ENCODE measurements around the gene SMKR1.

The SMKR1 gene

GRCh38 chr7:129489491-129489890, 12.8 kb upstream of the SMKR1 start:
- no peak for DNase-seq

- DNase-seq = no peak
Measured at GRCh38 chr7:129492391-129492790, 9.9 kb upstream of the SMKR1 start.

- peak; percentile 12 for DNase-seq
Measured at GRCh38 chr7:129493555-129493954, 8.8 kb upstream of the SMKR1 start.

- peak; percentile 50 for DNase-seq
Measured at GRCh38 chr7:129494041-129494440, 8.3 kb upstream of the SMKR1 start.

GRCh38 chr7:129495987-129496386, 6.3 kb upstream of the SMKR1 start:
- no peak for DNase-seq

- no peak for DNase-seq
Measured at GRCh38 chr7:129496653-129497052, 5.7 kb upstream of the SMKR1 start.

GRCh38 chr7:129497156-129497555, 5.2 kb upstream of the SMKR1 start:
- no peak for DNase-seq

GRCh38 chr7:129498021-129498420, 4.3 kb upstream of the SMKR1 start:
- no peak for DNase-seq

- DNase-seq = peak; percentile 34
Measured at GRCh38 chr7:129499999-129500398, 2.3 kb upstream of the SMKR1 start.

- DNase-seq = peak; percentile 81
Measured at GRCh38 chr7:129502708-129503685, 666 bp downstream of the SMKR1 start.

GRCh38 chr7:129503725-129504124, 1.4 kb downstream of the SMKR1 start:
- DNase-seq = no peak

GRCh38 chr7:129512192-129512591, 9.9 kb downstream of the SMKR1 start:
- no peak for DNase-seq

GRCh38 chr7:129513546-129513945, 11.2 kb downstream of the SMKR1 start:
- DNase-seq = no peak

- DNase-seq = no peak
Measured at GRCh38 chr7:129514683-129515082, 12.4 kb downstream of the SMKR1 start.

- DNase-seq = no peak
Measured at GRCh38 chr7:129515381-129515780, 13.1 kb downstream of the SMKR1 start.

- no peak for DNase-seq
Measured at GRCh38 chr7:129517931-129518330, 15.6 kb downstream of the SMKR1 start.

GRCh38 chr7:129519464-129519863, 17.1 kb downstream of the SMKR1 start:
- no peak for DNase-seq

GRCh38 chr7:129522088-129522970, 20.0 kb downstream of the SMKR1 start:
- DNase-seq = peak; percentile 31

- DNase-seq = no peak
Measured at GRCh38 chr7:129522971-129523340, 20.6 kb downstream of the SMKR1 start.

- no peak for DNase-seq
Measured at GRCh38 chr7:129523924-129524323, 21.6 kb downstream of the SMKR1 start.

- DNase-seq = peak; percentile 30
Measured at GRCh38 chr7:129524405-129524804, 22.1 kb downstream of the SMKR1 start.

GRCh38 chr7:129525225-129525862, 23.0 kb downstream of the SMKR1 start:
- no peak for DNase-seq

GRCh38 chr7:129529643-129530042, 27.3 kb downstream of the SMKR1 start:
- no peak for DNase-seq

Data from DMS53 (cell line).